H1 (cell line): ENCODE results near the gene TUBGCP6. TPM values are rescaled to one million over a fixed set of nuclear protein-coding genes. Genes with fewer than 3 reads are reported as not detected.

Source experiments
- CTCF ChIA-PET: fragments of 300-600 bp; sonication (Branson Sonifier 250); formaldehyde crosslinking; loops from one replicate; lab custom pipeline; 2021; ENCODE audit not compliant: partially characterized antibody; lab: Charles Lee
- POLR2A ChIA-PET: fragments of 300-600 bp; sonication (Branson Sonifier 250); formaldehyde crosslinking; loops from one replicate; lab custom pipeline; 2021; ENCODE audit warnings: inconsistent platforms; ENCODE audit not compliant: partially characterized antibody; lab: Charles Lee
- DNase-seq, 2 experiments: peaks; one replicate each; pipeline versions ENCODE4 v3.0.0 to v3.0.0-alpha.2; 2010 to 2022; ENCODE audit warnings: low spot score in 2 of 2, low read depth in 1 of 2, mixed read lengths in 1 of 2
- FAIRE-seq: peaks from 2 replicates; lab custom pipeline; 2011; peaks lifted over from hg19 to GRCh38; lab: Jason Lieb, UNC
- H2AFZ ChIP-seq: 2 replicates; pipeline ENCODE4 v1.8.1; 2012; ENCODE audit warnings: low read length, inconsistent platforms
- H2AK5ac ChIP-seq: 2 replicates; pipeline ENCODE4 v1.6.1; 2013; ENCODE audit warnings: low read depth, low read length
- H2BK120ac ChIP-seq: replicated peaks from 2 replicates; pipeline ENCODE3; 2013; ENCODE audit warnings: low read depth, low read length, inconsistent platforms
- H2BK12ac ChIP-seq: 2 replicates; pipeline ENCODE4 v1.6.1; 2013; ENCODE audit warnings: low read depth, low read length
- H2BK15ac ChIP-seq: 2 replicates; pipeline ENCODE4 v1.6.1; 2013; ENCODE audit warnings: low read length
- H2BK20ac ChIP-seq: 2 replicates; pipeline ENCODE4 v1.6.1; 2013; ENCODE audit warnings: low read length
- H2BK5ac ChIP-seq: 2 replicates; pipeline ENCODE4 v1.6.1; 2013; ENCODE audit warnings: low read depth, low read length
- H3K14ac ChIP-seq: 2 replicates; pipeline ENCODE4 v1.6.1; 2013; ENCODE audit warnings: inconsistent platforms; ENCODE audit not compliant: insufficient read length
- H3K18ac ChIP-seq: 2 replicates; pipeline ENCODE4 v1.6.1; 2013; ENCODE audit warnings: low read length; ENCODE audit errors: extremely low read depth
- H3K23ac ChIP-seq: 2 replicates; pipeline ENCODE4 v1.6.1; 2013; ENCODE audit warnings: inconsistent platforms; ENCODE audit not compliant: insufficient read length
- H3K23me2 ChIP-seq: 2 replicates; pipeline ENCODE4 v1.6.1; 2013; ENCODE audit warnings: low read depth, low read length
- H3K27ac ChIP-seq: 2 replicates; pipeline ENCODE4 v1.6.1; 2011; ENCODE audit warnings: low read depth, low read length, inconsistent platforms
- H3K27me3 ChIP-seq, 4 experiments: replicated peaks in 1 of 4; 1 replicate in 1 of 4; 2 replicates in 3 of 4; pipeline versions ENCODE4 v1.6.1 to v1.8.1; 2011 to 2013; ENCODE audit warnings: low read length in 3 of 4, mild to moderate bottlenecking in 3 of 4, inconsistent platforms in 2 of 4, mixed read lengths in 2 of 4, moderate library complexity in 1 of 4; ENCODE audit not compliant: control insufficient read depth in 3 of 4, insufficient read depth in 3 of 4; ENCODE audit errors: extremely low read depth in 1 of 4
- H3K36me3 ChIP-seq, 4 experiments: 2 replicates each; pipeline versions ENCODE4 v1.6.1 to v1.8.1; 2011 to 2013; ENCODE audit warnings: mild to moderate bottlenecking in 4 of 4, low read length in 3 of 4, moderate library complexity in 2 of 4, control low read depth in 1 of 4, inconsistent platforms in 1 of 4; ENCODE audit not compliant: insufficient read depth in 4 of 4, control insufficient read depth in 2 of 4
- H3K4ac ChIP-seq: replicated peaks from 2 replicates; pipeline ENCODE3; 2013; ENCODE audit warnings: low read length, low read depth, mixed read lengths, inconsistent platforms; ENCODE audit not compliant: insufficient read length
- H3K4me1 ChIP-seq, 4 experiments: replicated peaks in 1 of 4; 1 replicate in 1 of 4; 2 replicates in 3 of 4; pipeline versions ENCODE4 v1.6.1 to v1.8.1; 2011 to 2013; ENCODE audit warnings: low read length in 3 of 4, inconsistent platforms in 2 of 4, mixed read lengths in 1 of 4; ENCODE audit not compliant: insufficient read depth in 4 of 4, control insufficient read depth in 3 of 4
- H3K4me2 ChIP-seq, 2 experiments: 2 replicates each; pipeline versions ENCODE4 v1.6.1 to v1.8.1; 2011 to 2013; ENCODE audit warnings: low read depth in 2 of 2, low read length in 2 of 2, control low read depth in 1 of 2, inconsistent platforms in 1 of 2, mild to moderate bottlenecking in 1 of 2; ENCODE audit not compliant: insufficient read depth in 1 of 2
- H3K4me3 ChIP-seq, 4 experiments: fragments of 200-600, 300-600 bp in 1 of 4; sonication (generic), shearing (Covaris generic), sonication (Bioruptor Twin) in 1 of 4; 2 replicates each; pipeline versions ENCODE4 v1.5.1 to v1.8.1; 2011 to 2016; ENCODE audit warnings: low read length in 4 of 4, low read depth in 3 of 4, control low read depth in 2 of 4, inconsistent platforms in 2 of 4, mild to moderate bottlenecking in 2 of 4, mixed read lengths in 1 of 4, moderate library complexity in 1 of 4; ENCODE audit not compliant: insufficient read depth in 2 of 4; ENCODE audit errors: extremely low read depth in 1 of 4
- H3K56ac ChIP-seq: replicated peaks from 2 replicates; pipeline ENCODE3; 2013; ENCODE audit warnings: low read depth, mild to moderate bottlenecking, mixed read lengths, low read length, inconsistent platforms; ENCODE audit not compliant: insufficient read length
- H3K79me1 ChIP-seq: 2 replicates; pipeline ENCODE4 v1.6.1; 2013; ENCODE audit warnings: low read depth, low read length, control low read depth
- H3K79me2 ChIP-seq, 2 experiments: 2 replicates each; pipeline versions ENCODE4 v1.6.1 to v1.8.1; 2012 to 2013; ENCODE audit warnings: low read length in 2 of 2, mild to moderate bottlenecking in 2 of 2, inconsistent platforms in 1 of 2; ENCODE audit not compliant: insufficient read depth in 2 of 2, control insufficient read depth in 1 of 2
- H3K9ac ChIP-seq, 4 experiments: replicated peaks in 1 of 4; 1 replicate in 1 of 4; 2 replicates in 3 of 4; pipeline versions ENCODE4 v1.6.1 to v1.8.1; 2011 to 2013; ENCODE audit warnings: low read depth in 3 of 4, low read length in 3 of 4, control low read depth in 2 of 4, mild to moderate bottlenecking in 2 of 4, moderate library complexity in 2 of 4, inconsistent platforms in 1 of 4; ENCODE audit errors: extremely low read depth in 1 of 4
- H3K9me3 ChIP-seq, 2 experiments: 2 replicates each; pipeline versions ENCODE4 v1.6.1 to v1.8.1; 2012 to 2013; ENCODE audit warnings: mild to moderate bottlenecking in 2 of 2, moderate library complexity in 2 of 2, control low read depth in 1 of 2, inconsistent platforms in 1 of 2, low read depth in 1 of 2, low read length in 1 of 2, mixed read lengths in 1 of 2; ENCODE audit not compliant: insufficient read depth in 2 of 2
- H4K20me1 ChIP-seq, 2 experiments: replicated peaks in 1 of 2; 2 replicates each; pipeline versions ENCODE3 to v1.8.1; 2011 to 2013; ENCODE audit warnings: inconsistent platforms in 2 of 2, low read length in 2 of 2, mild to moderate bottlenecking in 1 of 2; ENCODE audit not compliant: insufficient read depth in 2 of 2, control insufficient read depth in 1 of 2
- H4K5ac ChIP-seq: 2 replicates; pipeline ENCODE4 v1.6.1; 2013; ENCODE audit warnings: low read length, low read depth, mixed read lengths, inconsistent platforms; ENCODE audit not compliant: insufficient read length
- H4K8ac ChIP-seq: 2 replicates; pipeline ENCODE4 v1.8.0; 2013; ENCODE audit warnings: mild to moderate bottlenecking, moderate library complexity, low read length, inconsistent platforms; ENCODE audit not compliant: insufficient read depth; ENCODE audit errors: extremely low read depth
- H4K91ac ChIP-seq: replicated peaks from 2 replicates; pipeline ENCODE3; 2013; ENCODE audit warnings: low read length, mixed read lengths, inconsistent platforms; ENCODE audit not compliant: insufficient read length
- ASH2L ChIP-seq: fragments of 200-600, 300-600 bp; sonication (generic); IDR thresholded peaks from one replicate; pipeline ENCODE4 v1.7.1; 2017; ENCODE audit warnings: low read length
- BACH1 ChIP-seq: IDR thresholded peaks from 2 replicates; pipeline ENCODE4 v1.6.1; 2012; ENCODE audit warnings: low read length, improper control_type of control experiment
- E2F6 ChIP-seq: IDR thresholded peaks from 2 replicates; pipeline ENCODE4 v1.6.1; 2012; ENCODE audit warnings: inconsistent platforms
- EGR1 ChIP-seq: IDR thresholded peaks from 2 replicates; pipeline ENCODE4 v1.6.1; 2011; ENCODE audit warnings: low read depth, low read length, borderline replicate concordance
- EP300 ChIP-seq, 2 experiments: IDR thresholded peaks; 1 replicate in 1 of 2; 2 replicates in 1 of 2; pipeline ENCODE4 v1.6.1; 2011 to 2012; ENCODE audit warnings: low read depth in 2 of 2, low read length in 2 of 2, mild to moderate bottlenecking in 2 of 2, borderline replicate concordance in 1 of 2, inconsistent platforms in 1 of 2, moderate library complexity in 1 of 2
- GTF2F1 ChIP-seq: IDR thresholded peaks from 2 replicates; pipeline ENCODE4 v1.6.1; 2012; ENCODE audit warnings: low read depth, low read length, improper control_type of control experiment, borderline replicate concordance
- MAX ChIP-seq: IDR thresholded peaks from 2 replicates; pipeline ENCODE4 v1.6.1; 2012; ENCODE audit warnings: inconsistent platforms
- SIN3A ChIP-seq, 2 experiments: IDR thresholded peaks in 1 of 2; conservative IDR thresholded peaks in 1 of 2; 2 replicates each; pipeline ENCODE4 v1.6.1; 2011 to 2012; ENCODE audit warnings: low read length in 2 of 2, improper control_type of control experiment in 1 of 2, low read depth in 1 of 2, mild to moderate bottlenecking in 1 of 2
- SIX5 ChIP-seq: IDR thresholded peaks from 2 replicates; pipeline ENCODE4 v1.6.1; 2011; ENCODE audit warnings: mild to moderate bottlenecking, low read depth, low read length
- SP1 ChIP-seq: IDR thresholded peaks from 2 replicates; pipeline ENCODE4 v1.6.1; 2011; ENCODE audit warnings: low read depth, low read length
- USF2 ChIP-seq: IDR thresholded peaks from 2 replicates; pipeline ENCODE4 v1.6.1; 2011; ENCODE audit warnings: low read length, improper control_type of control experiment
- WGBS, 2 experiments: shearing (Covaris generic) in 1 of 2; methylation state at CpG; one replicate each; pipeline versions ENCODE4 v1.1.6 to v1.1.7; 2013 to 2015; ENCODE audit warnings: low lambda C conversion rate in 2 of 2, mixed read lengths in 2 of 2, inconsistent platforms in 1 of 2, low coverage in 1 of 2, missing lambda C conversion rate in 1 of 2; ENCODE audit not compliant: insufficient replicate concordance in 2 of 2, insufficient coverage in 1 of 2, insufficient read length in 1 of 2; ENCODE audit errors: extremely low coverage in 1 of 2, missing lambda C conversion rate in 1 of 2; 5-methylcytosine and 5-hydroxymethylcytosine counted together
- polyA plus RNA-seq, 7 experiments: library from polyadenylated mRNA; depleted of rRNA in 3 of 7; stranded (reverse) in 5 of 7; unstranded in 2 of 7; fragments of >200 nt in 5 of 7; fragments of 200-250 nt in 2 of 7; gene quantifications; 1 replicate in 5 of 7; 2 replicates in 1 of 7; 4 replicates in 1 of 7; pipeline versions ENCODE4 v1.2.1 to v1.2.3, GENCODE V29; 2011 to 2013; ENCODE audit warnings: missing spikeins in 2 of 7, mixed read lengths in 2 of 7
- total RNA-seq: library from RNA; stranded (reverse); fragmentation: NEBNext Ultra II Directional; extraction: Animal tissue kit (Norgen Biotek cat#: 25700); gene quantifications from 2 replicates; pipeline ENCODE4 v1.2.1, GENCODE V29; 2021

TUBGCP6 gene
- total and polyA plus RNA-seq, 2 of the 8 experiments (the other 6 are each of a cell fraction or from before 2014, with no cell fraction given): 24.2 to 24.7 TPM

- Histone ChIP-seq H3K9ac (peak overlapping the region in 2 of 4 experiments; percentile 14 to 42; a peak in 2 of 7 replicates), H4K20me1 (peaks cover 0 to 16% of the 10 kb centered on the region in 2 experiments), H4K8ac (no peak overlapping the region), H2BK12ac (no peak overlapping the region), H3K4ac (no peak overlapping the region), H3K23ac (no peak overlapping the region), H3K14ac (no peak overlapping the region), H2AK5ac (no peak overlapping the region; the same call in 1 of the 2 replicates), H3K27me3 (no peaks in the 10 kb centered on the region), H3K79me2 (0 out of 4 replicates have a peak, but pooled peaks cover 0 to 3% of the 10 kb centered on the region in 2 experiments), H3K9me3 (no peaks in the 10 kb centered on the region), H2AFZ (no peak overlapping the region), H3K4me1 (peaks cover 0 to 20% (median 16%) of the 10 kb centered on the region in 4 experiments; a peak in 6 of 7 replicates), H3K23me2 (peaks cover 17% of the 10 kb centered on the region), H2BK5ac (no peak overlapping the region), H3K36me3 (no peaks in the 10 kb centered on the region), H3K79me1 (peaks cover 6% of the 10 kb centered on the region; the same call in 1 of the 2 replicates), H3K18ac (no peak overlapping the region), H2BK120ac (no peak overlapping the region), H3K56ac (no peak overlapping the region), H3K4me2 (peak overlapping the region; percentile 68 to 99), H2BK15ac (0 out of 2 replicates have a peak overlapping the region, but pooled peaks have one; percentile 9), H3K27ac (no peak overlapping the region), H2BK20ac (no peak overlapping the region), H4K91ac (no peak overlapping the region), H4K5ac (no peak overlapping the region), H3K4me3 (peak overlapping the region; percentile 54 to 80 (median 72); a peak in 5 of 8 replicates)
- DNase-seq (no peak), FAIRE-seq (no peak)
- POLR2A ChIA-PET: interaction anchor here (0.7 to 1.6 kb wide), 8 partner anchors 8 to 46 kb away, joined by 3 to 4 read pairs (median 4); no protein-coding TSS in a partner anchor
- CTCF ChIA-PET: interaction anchor here (0.6 to 3.7 kb wide), 12 partner anchors 9 to 485 kb away, joined by 3 to 30 read pairs (median 4); partner anchors contain the start of gene MAPK12
- 95% methylated on average over 11 of the region's 11 CpGs; no CpG with 5 or more reads in 1 of the 2 experiments for WGBS, 2 experiments
- TF ChIP-seq MAX: no peak
- TF ChIP-seq SP1: no peak
- no peak for TF ChIP-seq GTF2F1
- no peak for TF ChIP-seq E2F6
- no peak for TF ChIP-seq BACH1
- no peak for TF ChIP-seq SIX5
- TF ChIP-seq SIN3A (conservative IDR thresholded peaks at IDR 0.05 in 1 of 2, IDR thresholded peaks at IDR 0.05 in 1 of 2; ENCODE audit: low read depth in 1 of 2, low read length in 2 of 2): no peak
- TF ChIP-seq ASH2L: no peak
- no peak for TF ChIP-seq EP300 (IDR thresholded peaks at IDR 0.05; ENCODE audit: borderline replicate concordance in 1 of 2, low read depth in 2 of 2, low read length in 2 of 2)
- no peak for TF ChIP-seq USF2
- no peak for TF ChIP-seq EGR1
Measured at GRCh38 chr22:50250249-50250554, 5.4 kb upstream of the TUBGCP6 start.
